HS-27A (cell line): ENCODE measurements around the gene BBS9.
A peak's percentile ranks its signal among the peaks of the same experiment; 100 is the strongest.

Experiments
- DNase-seq: peaks from one replicate; pipeline ENCODE4 v3.0.0-alpha.2; 2012; ENCODE audit warnings: low read depth, missing footprints

BBS9 gene

DNA sequence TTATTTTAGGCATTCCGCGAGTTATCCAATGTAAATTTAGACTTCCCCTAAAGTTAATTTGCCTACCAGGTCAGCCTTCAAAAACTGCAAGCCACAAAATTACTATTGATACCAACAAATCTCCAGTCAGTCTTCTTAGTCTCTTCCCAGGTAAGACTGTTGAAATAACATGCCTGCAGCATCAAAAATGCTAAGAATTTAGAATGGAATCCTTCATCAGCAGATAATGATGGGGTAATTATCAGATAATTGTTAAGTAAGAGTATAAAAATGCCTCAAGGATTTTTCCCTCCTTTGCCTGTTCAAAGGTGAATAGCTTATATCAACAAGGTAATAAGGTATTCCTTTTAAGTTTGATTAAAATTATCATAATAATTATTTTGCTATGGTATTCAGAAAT is 228.5 kb downstream of the BBS9 start:
- no peak for DNase-seq

DNA sequence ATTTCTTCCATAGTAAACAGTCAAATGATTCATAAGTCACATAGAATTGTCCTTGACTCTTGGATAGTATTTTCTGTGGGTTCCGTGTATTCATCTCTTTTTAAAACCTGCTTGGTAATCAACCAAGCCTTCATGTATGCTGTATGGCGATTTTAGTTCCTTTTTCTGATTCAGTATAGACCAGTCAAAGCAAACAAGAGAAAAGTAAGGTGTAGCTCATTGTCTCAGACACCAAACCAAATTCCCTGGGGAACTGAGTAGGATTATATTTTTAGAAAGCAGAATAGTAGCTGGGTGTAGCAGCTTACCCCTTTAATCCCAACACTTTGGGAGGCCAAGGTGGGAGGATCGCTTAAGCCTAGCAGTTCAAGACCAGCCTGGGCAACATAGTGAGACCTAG is 240.5 kb downstream of the BBS9 start:
- no peak for DNase-seq

DNA sequence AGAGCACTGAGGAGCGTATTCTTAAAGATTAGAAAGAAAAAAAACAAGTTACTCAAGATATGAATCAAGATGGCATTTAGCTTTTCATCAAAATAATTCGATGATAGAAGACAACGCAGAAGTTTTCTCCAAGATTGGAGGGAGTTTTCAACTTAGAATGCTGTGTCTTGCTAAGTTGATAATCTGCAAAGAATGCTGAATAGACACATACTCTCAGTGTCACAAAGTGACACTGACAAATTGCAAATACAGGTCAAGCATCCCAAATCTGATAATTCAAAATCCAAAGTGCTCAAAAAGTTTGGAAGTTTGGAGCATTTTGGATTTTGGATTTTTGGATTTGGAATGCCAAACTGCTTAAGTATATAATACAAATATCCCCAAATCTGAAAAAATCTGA is 243.8 kb downstream of the BBS9 start:
- no peak for DNase-seq

DNA sequence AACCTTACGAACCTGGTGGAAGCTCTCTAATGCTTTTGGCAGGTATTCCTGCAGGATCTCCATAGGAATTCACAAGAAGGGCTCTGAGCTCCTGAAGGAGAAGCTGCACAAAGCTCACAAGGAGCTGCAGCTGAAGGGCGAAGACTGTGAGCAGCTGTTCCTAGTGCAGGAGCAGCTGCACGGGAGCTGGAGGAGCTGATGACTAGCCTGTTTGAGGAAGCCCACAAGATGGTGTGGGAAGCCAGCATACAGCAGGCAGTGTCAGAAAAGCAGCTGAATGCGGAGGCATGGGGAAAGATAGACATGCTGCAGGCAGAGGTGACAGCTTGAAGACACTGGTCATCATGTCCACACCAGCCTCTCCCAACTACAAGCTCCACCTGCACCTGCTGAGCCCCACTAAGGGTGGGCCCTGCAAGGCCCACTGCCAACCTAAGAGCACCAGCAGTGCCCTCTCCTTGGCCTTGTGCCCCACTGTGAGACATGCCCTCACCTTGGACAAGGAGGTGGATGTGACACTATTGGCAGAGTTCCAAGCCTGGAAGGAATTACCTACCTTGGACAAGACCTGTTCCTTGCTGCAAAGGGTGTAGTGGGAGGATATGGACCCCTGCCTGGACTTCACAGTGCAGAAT is 250.6 kb downstream of the BBS9 start:
- DNase-seq = no peak

DNA sequence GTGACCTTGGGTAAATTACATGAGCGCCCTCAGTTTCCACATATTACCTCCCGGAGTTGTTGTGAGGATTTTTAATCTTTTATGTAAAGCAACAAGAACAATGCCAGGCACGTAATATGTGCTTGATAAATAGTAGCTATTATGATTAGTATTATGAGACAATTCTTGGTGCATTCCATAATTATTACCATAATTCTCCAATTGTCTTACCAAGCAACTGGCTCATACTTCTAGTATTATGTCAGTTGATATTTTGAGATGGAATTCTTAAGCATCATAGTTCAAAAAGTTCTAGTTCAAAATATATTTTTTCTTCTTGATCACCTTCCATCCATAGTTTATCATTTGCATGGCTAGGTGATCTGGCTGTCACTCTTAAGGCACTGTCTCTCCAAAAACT is 259.0 kb downstream of the BBS9 start:
- DNase-seq = no peak

DNA sequence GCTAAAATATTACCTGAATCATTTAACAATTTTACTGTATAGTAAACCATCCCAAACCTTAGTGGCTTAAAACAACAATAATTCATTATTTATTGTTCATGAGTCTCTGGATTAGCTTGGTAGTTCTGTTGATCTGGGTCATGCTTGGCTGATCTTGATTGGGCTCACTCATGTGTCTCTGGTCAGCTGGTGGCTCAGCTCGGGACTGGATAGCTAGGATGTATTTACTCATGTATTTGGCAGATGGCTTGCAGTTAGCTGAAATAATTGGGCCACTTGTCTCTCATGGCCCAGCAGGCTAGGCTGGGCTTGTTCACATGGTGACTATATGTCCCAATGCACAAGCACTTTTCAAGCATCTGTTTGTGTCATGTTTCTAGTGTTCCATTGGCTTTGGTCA is 262.8 kb downstream of the BBS9 start:
- DNase-seq = no peak

DNA sequence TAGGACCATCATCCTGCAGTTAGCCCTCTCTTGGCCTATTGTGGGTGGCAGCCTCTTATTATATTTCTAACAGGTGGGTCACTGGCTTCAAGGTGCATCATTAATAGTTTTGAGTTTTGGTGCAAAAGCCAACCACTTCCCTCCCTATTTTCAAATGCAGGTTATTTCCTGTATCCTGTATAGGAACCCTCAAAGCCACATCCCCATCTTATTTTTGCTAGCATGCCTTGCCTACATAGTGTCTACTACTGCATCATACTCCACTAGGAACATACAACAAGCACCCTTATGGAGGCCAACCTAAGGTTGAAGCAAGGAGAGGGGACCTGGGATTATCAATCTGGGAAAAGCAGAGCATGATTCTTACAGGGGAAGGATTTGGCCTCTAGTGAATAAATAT is 264.4 kb downstream of the BBS9 start:
- no peak for DNase-seq

DNA sequence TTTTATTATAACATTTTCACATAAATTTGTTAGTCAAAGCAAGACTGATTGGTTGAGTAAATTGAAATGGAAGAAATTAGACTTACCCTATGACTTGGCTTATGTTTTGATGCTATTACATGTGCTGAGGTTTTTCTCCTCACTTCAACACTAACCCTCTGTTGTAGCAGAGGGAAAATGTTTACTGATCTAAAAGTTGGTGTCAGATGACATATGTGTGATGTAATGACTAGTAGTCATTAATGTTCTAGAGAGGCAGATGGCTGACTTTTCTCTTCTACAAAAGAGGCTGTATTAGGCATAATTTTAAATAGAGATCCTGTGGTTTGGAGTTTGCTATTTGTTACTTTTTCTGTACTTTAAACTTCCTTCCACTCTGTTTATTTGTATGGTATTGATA is 266.0 kb downstream of the BBS9 start:
- no peak for DNase-seq

DNA sequence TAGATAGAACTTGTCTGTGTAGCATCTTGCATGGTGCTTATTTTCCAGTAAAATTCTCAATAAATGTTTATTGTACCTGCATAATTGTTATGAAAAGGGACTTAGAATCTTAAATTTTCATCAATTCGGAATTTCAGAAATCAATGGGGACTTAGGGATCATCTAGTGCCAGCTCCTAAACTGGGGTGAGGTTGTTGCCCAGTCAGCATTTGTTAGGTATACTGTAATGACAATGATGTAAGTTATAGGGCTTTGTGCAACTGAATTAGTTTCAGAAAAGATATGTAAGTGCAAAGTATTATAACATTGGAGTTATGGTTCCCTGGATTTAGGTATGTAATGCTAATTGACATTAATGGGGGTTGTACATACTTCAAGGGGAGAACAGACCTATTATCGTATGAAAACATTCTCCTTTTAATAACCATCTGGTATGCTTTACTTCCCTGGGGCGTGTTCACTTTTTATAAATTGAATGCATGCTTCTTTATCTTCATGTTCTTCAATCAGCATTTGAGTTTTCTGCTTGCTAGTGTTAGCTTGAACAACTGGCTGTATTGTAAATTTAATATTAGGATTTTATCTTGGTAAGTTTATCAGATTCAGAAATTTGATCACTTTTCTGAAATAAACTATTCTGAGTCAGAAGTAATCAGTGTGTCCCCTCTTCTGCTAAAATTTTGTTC is 270.3 kb downstream of the BBS9 start:
- no peak for DNase-seq

DNA sequence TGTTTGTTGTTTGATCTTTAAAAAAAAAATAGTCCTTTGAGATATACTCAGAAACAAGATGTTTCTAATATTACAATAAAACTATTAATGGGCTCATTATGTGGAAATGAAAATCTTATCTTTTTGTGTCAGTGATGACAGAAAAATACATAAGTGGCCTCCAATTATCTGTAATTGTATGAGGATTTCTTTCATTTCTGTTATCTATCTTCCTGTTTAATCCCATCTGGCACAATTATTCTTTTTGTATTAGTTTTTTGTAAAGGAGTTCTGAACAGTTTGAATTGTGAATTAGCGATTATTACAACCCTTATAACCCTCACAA is 270.8 kb downstream of the BBS9 start:
- DNase-seq = no peak

DNA sequence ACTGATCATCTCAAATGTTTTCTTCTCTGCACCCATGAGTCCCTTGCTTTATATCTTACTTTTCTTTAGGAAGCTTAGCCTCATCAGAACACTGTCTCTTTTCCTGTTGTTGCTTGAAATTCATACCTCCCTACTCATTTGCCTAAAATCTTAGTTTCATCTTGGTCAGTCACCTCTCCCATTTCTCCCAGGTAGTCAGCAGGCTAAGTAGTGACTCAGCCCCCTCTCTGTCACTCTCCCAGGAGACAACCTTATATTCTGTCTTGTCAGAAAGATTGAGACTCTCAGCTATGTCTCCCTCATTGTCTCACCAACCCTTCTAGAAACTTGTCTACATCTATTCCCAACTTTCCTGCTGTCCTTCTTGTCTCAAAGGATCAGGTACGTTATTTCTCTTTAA is 280.9 kb downstream of the BBS9 start:
- no peak for DNase-seq

DNA sequence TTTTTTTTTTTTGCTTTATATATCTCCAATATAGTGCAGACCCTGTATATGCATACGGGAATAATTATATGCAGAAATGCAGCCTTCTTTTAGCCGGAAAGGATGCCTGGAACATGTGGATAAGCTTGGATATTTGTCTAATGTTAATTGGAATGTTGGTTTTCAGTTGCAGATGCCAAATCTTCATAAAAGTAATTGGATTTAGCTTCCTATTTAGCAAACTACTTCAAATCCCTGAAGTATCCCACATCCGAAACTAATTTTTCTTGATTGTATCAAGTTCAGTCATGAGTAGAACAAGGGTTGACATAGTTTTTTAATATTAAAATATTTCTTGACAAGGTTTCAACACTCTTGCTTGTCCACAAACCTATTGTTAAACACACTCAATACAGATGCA is 281.7 kb downstream of the BBS9 start:
- no peak for DNase-seq

DNA sequence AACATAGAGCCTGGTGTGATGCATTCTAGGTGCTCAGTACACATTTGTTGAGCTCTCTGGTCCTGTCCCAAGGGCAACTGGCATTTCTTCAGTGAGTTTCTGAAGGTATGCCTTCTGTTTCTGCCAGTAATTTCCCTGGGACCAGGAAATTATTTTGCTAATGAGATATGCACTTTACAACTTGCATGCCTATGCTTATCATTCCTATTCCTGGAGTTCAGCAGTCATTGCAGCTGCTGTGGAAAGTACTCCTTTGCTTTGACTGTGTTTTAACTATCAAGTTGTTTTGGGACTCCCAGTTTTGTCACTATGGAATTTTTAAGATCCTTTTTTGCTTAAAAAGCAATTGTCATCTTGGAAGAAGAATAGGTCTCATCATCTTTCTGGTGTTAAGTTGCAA is 283.0 kb downstream of the BBS9 start:
- DNase-seq = no peak

DNA sequence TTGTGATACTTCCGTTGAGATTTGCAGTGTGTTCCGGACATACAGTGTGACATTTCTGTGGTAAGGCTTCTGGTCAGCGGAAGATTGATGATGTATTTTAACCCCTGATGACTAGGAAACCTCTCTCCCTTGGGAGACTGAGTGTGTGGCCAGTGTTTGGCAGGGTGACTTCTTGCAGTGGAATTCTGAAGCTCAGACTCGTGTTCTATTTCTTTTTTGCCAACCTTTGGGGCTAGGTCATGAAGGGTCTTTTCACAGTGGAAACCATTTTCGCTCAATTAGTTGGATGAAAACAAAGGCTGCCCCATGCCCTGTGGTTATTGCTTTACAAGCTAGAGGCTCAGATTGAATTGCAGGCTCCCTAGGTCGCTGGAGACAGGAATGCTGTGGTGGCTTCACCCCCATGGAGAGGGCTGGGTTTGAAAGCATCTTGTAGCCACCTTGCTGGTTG is 288.9 kb downstream of the BBS9 start:
- DNase-seq = peak; percentile 38

DNA sequence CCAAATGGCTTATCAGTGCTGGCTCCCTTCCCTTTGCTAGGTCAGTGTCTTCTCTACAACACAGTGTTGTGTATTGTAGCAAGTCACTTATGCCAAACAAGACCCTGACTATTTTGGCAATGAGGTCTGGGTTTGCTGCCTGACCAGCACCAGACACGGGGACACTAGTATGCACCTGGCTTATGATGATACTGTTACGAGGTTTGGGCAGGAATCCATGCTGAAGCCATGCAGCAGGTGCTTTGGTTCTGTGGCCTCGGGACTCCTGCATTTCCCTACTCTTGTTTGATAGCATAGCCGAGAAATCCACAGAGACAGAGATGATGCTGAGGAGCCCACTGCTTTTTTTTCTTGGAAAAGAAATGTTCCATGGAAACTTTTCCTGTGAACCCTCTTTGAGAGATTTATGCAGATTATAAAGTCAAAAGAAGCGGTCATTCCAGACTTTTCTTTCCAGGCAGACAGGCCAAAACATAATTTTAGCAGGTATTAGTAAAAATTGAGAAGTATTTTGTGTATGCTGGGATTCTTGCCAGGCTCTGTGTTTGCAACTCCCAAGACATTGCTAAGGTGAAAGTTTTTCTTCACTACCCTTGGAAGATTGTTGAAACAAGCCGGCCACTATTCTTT is 291.1 kb downstream of the BBS9 start:
- no peak for DNase-seq

DNA sequence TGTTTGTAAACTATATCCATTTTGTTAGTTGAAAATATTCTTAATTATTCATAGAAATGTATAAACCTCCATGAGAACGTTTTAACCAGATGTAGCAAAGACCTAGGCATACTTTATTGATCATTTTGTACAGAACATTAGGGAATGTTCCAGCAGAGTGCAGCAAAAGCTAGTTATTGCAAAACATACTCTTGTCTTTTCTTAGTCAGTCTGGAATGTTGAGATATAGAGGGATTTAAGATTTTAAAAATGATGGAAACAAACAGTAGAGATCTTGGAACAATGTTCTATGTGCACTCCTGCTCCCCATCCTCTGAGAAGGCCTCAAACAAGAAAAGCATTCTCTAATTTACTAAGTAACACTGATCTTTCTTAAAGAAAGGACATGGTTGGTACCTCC is 292.1 kb downstream of the BBS9 start:
- DNase-seq = no peak

DNA sequence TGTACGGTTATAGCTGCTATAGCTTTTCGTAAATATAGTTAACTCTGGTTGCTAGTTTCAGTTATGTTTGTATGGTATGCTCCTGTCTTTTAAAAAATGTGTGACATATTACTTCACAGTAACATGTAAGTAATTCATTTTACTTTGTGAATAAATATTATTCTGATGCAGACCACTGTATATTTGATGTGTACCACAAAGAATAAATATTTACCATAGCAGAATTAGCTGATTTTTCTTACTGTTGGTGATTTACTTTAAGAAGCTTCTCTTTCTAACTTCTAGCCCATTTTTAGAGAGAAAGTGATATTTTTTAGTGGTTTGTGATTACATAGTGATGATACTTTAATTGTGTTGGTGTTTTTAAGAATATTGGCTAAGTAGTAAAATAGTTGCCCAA is 292.8 kb downstream of the BBS9 start:
- no peak for DNase-seq

DNA sequence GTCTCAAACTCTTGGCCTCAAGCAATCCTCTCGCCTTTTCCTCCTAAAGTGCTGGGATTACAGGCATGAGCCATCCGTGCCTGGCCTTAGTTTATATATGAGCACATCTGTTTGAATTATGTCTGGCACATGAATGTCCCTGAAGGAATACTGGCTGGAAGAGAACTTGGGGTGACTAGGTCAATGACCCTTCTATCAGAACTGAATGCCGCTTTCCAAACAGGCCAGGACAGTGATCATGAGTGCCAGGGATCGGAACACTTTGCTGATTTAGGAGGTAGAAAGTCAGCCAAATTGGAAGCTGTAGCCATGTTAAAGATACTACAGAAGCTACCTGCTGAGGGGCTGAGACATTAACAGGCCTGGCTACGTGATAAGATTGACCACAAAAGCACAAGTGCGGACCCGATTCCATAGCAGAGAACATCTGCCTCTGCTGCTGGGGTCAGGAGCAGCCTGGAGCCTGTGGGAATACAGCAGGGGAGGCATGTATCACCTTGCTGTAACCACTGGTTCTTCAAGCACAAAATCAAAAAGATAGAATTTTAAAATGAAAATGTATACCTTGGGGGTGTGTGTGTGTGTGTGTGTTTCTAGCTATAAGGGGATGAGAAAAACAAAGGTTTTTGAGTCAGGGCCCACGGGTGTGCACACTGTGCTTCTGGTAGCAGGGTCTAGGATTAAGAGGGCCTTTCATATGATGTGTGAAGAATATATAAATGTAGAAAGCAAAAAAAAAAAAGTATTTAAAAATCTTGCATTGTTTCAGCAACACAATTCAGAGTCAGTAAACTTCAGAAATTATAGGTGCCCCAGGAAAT is 293.7 kb downstream of the BBS9 start:
- DNase-seq = no peak

DNA sequence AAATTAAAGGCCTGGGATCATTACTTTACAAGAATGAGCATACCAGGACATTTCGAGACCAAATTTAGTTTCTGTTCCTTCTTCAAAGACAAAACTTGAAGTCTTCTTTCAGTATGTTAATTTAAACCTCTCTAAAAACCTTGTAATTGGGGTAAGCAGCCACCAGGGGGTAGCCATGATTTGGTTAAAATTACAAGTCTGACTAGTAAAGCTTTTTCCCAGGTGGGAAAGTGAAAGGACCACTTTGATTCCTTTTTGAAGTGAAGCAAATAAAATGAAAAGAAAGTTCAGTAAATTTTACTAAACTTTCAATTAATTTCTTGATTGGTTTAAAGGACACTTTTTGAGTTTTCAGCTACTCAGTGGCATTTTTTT is 294.3 kb downstream of the BBS9 start:
- DNase-seq = no peak

DNA sequence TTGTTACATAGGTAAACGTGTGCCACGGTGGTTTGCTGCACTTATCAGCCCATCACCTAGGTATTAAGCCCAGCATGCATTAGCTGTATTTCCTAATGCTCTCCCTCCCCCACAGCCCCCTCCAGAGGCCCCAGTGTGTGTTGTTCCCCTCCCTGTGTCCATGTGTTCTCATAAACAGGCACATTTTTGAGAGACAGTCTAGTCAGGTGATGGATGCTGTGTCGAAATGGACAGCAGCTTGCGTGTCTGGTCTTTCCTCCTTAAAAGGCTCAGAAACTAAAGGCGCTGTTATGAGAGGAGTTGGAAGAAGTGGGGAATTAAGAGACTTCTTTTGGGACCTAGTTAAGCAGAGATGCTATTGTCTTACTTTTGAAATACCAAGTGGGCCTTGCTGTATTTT is 296.0 kb downstream of the BBS9 start:
- no peak for DNase-seq

DNA sequence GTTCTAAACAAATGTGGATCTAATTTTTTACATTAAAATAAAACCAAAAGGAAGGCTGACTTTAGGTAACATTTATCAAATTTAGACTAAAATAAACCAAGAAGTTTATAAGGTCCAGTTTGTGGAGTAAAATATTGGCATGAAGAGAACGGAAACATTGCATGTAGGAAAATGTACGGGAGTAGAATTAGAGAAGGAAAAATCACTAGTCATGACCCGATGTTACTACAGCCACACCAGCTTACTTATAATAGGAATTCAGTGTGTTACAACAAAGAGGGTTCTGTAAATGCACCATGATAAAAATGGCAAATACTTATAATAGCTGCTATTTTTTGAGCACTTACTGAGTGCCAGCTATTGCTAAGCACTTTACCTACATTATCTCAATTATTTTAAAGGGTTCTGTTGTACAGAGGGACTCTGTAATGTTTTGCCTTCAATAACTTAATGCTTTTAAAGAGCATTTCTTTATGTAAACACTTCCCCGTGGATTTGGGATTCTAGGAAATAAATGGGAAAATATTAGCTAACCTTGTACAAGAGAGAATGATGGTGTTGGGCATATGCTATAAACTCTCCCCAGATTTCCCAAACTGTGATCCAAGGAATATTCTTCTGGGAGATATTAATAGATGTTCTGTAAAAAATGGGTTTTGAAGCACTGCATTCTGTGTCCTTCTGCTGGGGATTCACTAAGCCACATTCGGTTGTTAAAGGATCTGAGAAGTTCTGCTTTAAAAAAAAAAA is 296.7 kb downstream of the BBS9 start:
- no peak for DNase-seq

DNA sequence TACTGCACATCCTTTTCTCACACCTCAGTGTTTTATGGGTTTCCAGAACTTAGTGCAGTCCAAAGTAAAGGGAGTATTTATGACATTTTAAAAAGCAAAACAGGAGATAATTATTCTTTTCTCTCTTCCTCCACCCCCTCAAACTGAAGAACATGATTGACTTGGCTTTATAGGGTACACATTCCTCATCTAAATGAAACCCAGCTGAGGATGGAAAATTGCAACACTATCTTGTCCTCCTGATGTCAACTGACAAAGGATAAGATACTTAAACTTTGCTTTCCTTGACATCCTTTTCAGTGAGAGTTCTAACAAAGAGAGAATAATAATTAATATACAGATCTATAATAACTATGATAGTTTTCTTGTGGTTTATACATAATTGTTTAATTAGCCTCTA is 299.1 kb downstream of the BBS9 start:
- no peak for DNase-seq
